OCI-LY7 (cell line): ENCODE data around the gene SLC50A1. TPM values are rescaled to one million over a fixed set of nuclear protein-coding genes. Genes with fewer than 3 reads are reported as not detected.
A peak's percentile ranks its signal among the peaks of the same experiment; 100 is the strongest.

Experiments
- BruUV-seq: library from RNA; stranded (reverse); fragments of 400-500 nt; replicated peaks from 2 replicates; lab custom pipeline; 2021; lab: Mats Ljungman, UMichigan
- CTCF ChIA-PET: fragments of 300-600 bp; sonication (Branson Sonifier 250); formaldehyde crosslinking; loops from one replicate; lab custom pipeline; 2022; ENCODE audit warnings: antibody characterized with exemption; ENCODE audit not compliant: unreplicated experiment; lab: Charles Lee
- POLR2A ChIA-PET: fragments of 300-600 bp; sonication (Branson Sonifier 250); formaldehyde crosslinking; loops from one replicate; lab custom pipeline; 2022; ENCODE audit warnings: antibody characterized with exemption; lab: Charles Lee
- DNase-seq: peaks from one replicate; pipeline ENCODE4 v3.0.0-alpha.2; 2015; ENCODE audit warnings: low spot score
- H2AFZ ChIP-seq: fragments of 200-600 bp; sonication (generic), shearing (Covaris generic); 2 replicates; pipeline ENCODE4 v1.6.1; 2014; ENCODE audit warnings: mild to moderate bottlenecking, antibody characterized with exemption, low read length, moderate library complexity
- H3K27ac ChIP-seq: fragments of 200-600 bp; sonication (generic); 2 replicates; pipeline ENCODE4 v1.5.1; 2014; ENCODE audit warnings: mixed run types, low read depth, mild to moderate bottlenecking, moderate library complexity, low read length, inconsistent platforms; ENCODE audit not compliant: poor library complexity, severe bottlenecking
- H3K36me3 ChIP-seq: fragments of 200-600 bp; sonication (generic); 2 replicates; pipeline ENCODE4 v1.6.1; 2014; ENCODE audit warnings: mild to moderate bottlenecking, antibody characterized with exemption, low read length, moderate library complexity, mixed read lengths; ENCODE audit not compliant: insufficient read depth
- H3K4me1 ChIP-seq: fragments of 200-600 bp; sonication (generic); 2 replicates; pipeline ENCODE4 v1.5.1; 2014; ENCODE audit warnings: mild to moderate bottlenecking, low read length; ENCODE audit not compliant: insufficient read depth, poor library complexity, severe bottlenecking
- H3K4me2 ChIP-seq: fragments of 200-600 bp; sonication (generic); 2 replicates; pipeline ENCODE4 v1.6.1; 2014; ENCODE audit warnings: mild to moderate bottlenecking, low read length
- H3K4me3 ChIP-seq: fragments of 200-600 bp; sonication (generic); 2 replicates; pipeline ENCODE4 v1.5.1; 2014; ENCODE audit warnings: mild to moderate bottlenecking, low read depth, low read length; ENCODE audit not compliant: poor library complexity, severe bottlenecking
- H3K79me2 ChIP-seq: fragments of 200-600 bp; sonication (generic); 2 replicates; pipeline ENCODE4 v1.6.1; 2016; ENCODE audit warnings: low read depth, mild to moderate bottlenecking, low read length, moderate library complexity, mixed read lengths; ENCODE audit not compliant: insufficient read depth
- H3K9me2 ChIP-seq: fragments of 200-600 bp; sonication (generic); 2 replicates; pipeline ENCODE4 v1.6.1; 2016; ENCODE audit warnings: mild to moderate bottlenecking, low read length, mixed read lengths; ENCODE audit not compliant: insufficient read depth
- H3K9me3 ChIP-seq: fragments of 200-600 bp; sonication (generic); 2 replicates; pipeline ENCODE4 v1.6.1; 2014; ENCODE audit warnings: mild to moderate bottlenecking, mixed run types, low read length, mixed read lengths
- H4K20me1 ChIP-seq: fragments of 200-600 bp; sonication (generic); 2 replicates; pipeline ENCODE4 v1.6.1; 2014; ENCODE audit warnings: mild to moderate bottlenecking, antibody characterized with exemption, low read length, moderate library complexity, mixed read lengths; ENCODE audit not compliant: insufficient read depth
- EZH2phosphoT487 ChIP-seq: fragments of 200-600 bp; sonication (generic); IDR thresholded peaks from 2 replicates; pipeline ENCODE4 v1.6.1; 2018; ENCODE audit warnings: low read depth, borderline replicate concordance, mild to moderate bottlenecking, mixed run types, antibody characterized with exemption, low read length, moderate library complexity, mixed read lengths
- intact Hi-C: fragments of 100-400 bp; cut with micrococcal nuclease; formaldehyde crosslinking; loops from one replicate; pipeline ENCODE4 v1.10.0; 2022; ENCODE audit not compliant: unreplicated experiment
- total RNA-seq, 2 experiments: library from RNA; depleted of rRNA in 1 of 2; stranded (reverse); fragments of >200 nt in 1 of 2; shearing (Covaris generic) in 1 of 2; gene quantifications; 2 replicates each; pipeline ENCODE4 v1.2.3, GENCODE V29; 2014 to 2022
- TF ChIP-seq, protein P1 (sequence below): fragments of 200-600 bp; sonication (generic); conservative IDR thresholded peaks from 2 replicates; pipeline ENCODE4 v1.5.1; 2014; ENCODE audit warnings: mild to moderate bottlenecking, antibody characterized with exemption, low read length, moderate library complexity, mixed read lengths

Gene SLC50A1
- total RNA-seq, 2 experiments from 2014 or later, result 12.3 to 46.1 TPM

DNA sequence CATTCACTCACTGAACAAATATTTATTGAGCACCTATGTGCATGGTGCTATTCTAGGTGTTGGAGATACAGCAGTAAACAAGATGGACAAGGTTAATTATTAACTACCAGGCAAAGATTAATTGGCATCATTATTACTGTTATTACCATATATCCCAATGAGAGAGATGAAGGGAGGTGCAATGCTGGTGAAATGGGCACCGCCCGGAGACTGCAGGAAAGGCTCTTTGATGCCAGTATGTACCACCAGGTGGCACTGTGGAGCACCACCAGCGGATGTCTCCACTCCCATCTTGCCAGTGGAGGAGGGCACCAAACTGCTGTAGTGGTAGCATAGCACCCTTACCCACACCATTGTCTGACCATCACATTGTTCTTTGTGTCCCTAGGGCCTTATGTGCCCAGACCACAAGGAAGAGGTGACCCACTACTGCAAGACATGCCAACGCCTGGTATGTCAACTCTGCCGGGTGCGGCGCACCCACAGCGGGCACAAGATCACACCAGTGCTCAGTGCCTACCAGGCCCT, 41.0 kb downstream of the SLC50A1 start:
- TF ChIP-seq, protein P1, sequence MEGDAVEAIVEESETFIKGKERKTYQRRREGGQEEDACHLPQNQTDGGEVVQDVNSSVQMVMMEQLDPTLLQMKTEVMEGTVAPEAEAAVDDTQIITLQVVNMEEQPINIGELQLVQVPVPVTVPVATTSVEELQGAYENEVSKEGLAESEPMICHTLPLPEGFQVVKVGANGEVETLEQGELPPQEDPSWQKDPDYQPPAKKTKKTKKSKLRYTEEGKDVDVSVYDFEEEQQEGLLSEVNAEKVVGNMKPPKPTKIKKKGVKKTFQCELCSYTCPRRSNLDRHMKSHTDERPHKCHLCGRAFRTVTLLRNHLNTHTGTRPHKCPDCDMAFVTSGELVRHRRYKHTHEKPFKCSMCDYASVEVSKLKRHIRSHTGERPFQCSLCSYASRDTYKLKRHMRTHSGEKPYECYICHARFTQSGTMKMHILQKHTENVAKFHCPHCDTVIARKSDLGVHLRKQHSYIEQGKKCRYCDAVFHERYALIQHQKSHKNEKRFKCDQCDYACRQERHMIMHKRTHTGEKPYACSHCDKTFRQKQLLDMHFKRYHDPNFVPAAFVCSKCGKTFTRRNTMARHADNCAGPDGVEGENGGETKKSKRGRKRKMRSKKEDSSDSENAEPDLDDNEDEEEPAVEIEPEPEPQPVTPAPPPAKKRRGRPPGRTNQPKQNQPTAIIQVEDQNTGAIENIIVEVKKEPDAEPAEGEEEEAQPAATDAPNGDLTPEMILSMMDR, result peak; percentile 90
- TF ChIP-seq EZH2phosphoT487, result no peak
- Histone ChIP-seq H3K36me3 (no peaks in the 10 kb centered on the region), H3K4me3 (peak overlapping the region; percentile 4), H3K4me1 (peaks cover 33% of the 10 kb centered on the region), H3K4me2 (0 out of 2 replicates have a peak overlapping the region, but pooled peaks have one; percentile 8), H3K9me3 (no peaks in the 10 kb centered on the region), H3K79me2 (peaks cover 13% of the 10 kb centered on the region; the same call in 1 of the 2 replicates), H3K27ac (no peak overlapping the region), H4K20me1 (no peaks in the 10 kb centered on the region), H3K9me2 (no peaks in the 10 kb centered on the region), H2AFZ (no peak overlapping the region)
- ChIA-PET CTCF (interaction anchor here (1.0 to 1.3 kb wide), 2 partner anchors 9 to 17 kb away, joined by 3 to 4 read pairs; no protein-coding TSS in a partner anchor), POLR2A (no interaction called here)
- BruUV-seq, result no TSS peak
- intact Hi-C loops, result loop anchor here (1.0 to 5.0 kb wide), 3 partner anchors 17 to 146 kb away; partner anchors contain the start of gene RUSC1
- peak; percentile 83 for DNase-seq

DNA sequence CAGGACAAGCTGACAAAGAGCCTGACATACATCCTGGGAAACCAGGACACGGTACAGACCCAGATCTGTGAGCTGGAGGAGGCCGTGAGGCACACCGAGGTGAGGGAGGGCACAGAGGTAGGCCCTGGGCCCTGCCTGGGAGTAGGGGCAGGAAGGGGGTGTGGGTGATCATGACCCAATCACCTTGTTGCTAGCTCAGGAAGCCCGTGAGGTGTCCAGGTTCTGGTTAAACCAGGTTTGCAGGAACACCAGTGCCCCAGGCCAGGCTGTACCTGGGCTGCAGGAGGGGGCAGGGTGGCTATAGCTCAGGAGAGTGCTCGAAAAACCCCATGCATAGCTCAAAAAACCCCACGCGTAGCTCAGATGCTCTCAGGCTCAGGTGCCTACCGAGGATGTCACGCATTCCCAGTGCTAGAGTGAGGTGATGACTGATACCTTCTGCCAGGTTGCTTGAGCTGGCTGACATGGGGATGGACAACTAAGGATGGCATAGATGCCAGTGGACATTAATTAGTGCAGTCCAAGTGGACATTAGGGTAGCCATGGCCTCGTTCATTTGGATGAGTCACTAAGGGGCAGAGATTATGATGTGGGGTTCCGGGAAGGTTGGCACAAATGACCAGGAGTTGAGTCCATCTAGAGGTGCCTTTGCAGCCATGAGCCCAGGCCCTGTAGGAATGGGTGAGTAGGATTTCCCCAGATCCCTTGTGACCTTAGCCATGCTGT, 41.7 kb downstream of the SLC50A1 start:
- H3K9me3 ChIP-seq, result no peaks in the 10 kb centered on the region
- intact Hi-C loops, result loop anchor here (5.0 kb wide), 1 partner anchor 145 kb away; the partner anchor contains the start of gene RUSC1
- TF ChIP-seq EZH2phosphoT487, result no peak
- TF ChIP-seq, protein P1, result no peak
- ChIA-PET CTCF (interaction anchor here (1.0 to 1.3 kb wide), 2 partner anchors 8 to 16 kb away, joined by 3 to 4 read pairs; no protein-coding TSS in a partner anchor), POLR2A (interaction anchor here (0.6 to 1.2 kb wide), 2 partner anchors 49 to 955 kb away, joined by 4 read pairs; no protein-coding TSS in a partner anchor)
- no peaks in the 10 kb centered on the region for H3K9me2 ChIP-seq
- H2AFZ ChIP-seq, result no peak overlapping the region
- H3K36me3 ChIP-seq, result no peaks in the 10 kb centered on the region
- H3K4me3 ChIP-seq, result peak overlapping the region; percentile 4
- peaks cover 5% of the 10 kb centered on the region; the same call in 1 of the 2 replicates for H3K79me2 ChIP-seq
- BruUV-seq, result no TSS peak
- H3K27ac ChIP-seq, result no peak overlapping the region
- DNase-seq, result no peak
- H3K4me1 ChIP-seq, result peaks cover 25% of the 10 kb centered on the region
- H4K20me1 ChIP-seq, result no peaks in the 10 kb centered on the region
- 0 out of 2 replicates have a peak overlapping the region, but pooled peaks have one; percentile 8 for H3K4me2 ChIP-seq
